ENCODE results near the gene ACYP2. TPM values are rescaled to one million over a fixed set of nuclear protein-coding genes. Genes with fewer than 3 reads are reported as not detected.
"Not testable (repeated sequence)": the region's sequence is repeated elsewhere in the genome, so short reads cannot be mapped to it uniquely, and the experiment has no call there.

The ACYP2 gene
- total RNA-seq, 3 donors from 2014 or later: 4.3 to 5.1 (median 5.1) TPM

DNA sequence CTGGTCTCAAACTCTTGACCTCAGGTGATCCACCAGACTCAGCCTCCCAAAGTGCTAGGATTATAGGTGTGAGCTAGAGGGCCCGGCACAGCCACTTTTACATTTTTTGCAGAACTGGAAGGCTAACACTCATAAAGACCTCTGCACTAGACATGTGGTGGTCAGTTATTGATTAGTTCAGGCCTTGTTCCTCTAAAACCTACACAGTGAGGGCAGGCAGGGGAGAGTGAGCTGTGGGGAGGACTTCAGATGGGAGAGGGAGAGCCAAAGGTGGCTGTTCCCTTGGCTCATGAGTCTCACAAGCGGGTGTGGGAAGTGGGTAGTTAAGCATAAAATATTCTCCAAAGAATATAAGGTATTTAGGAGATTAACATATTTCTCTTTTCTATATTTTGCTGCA is 29.3 kb upstream of the ACYP2 start:
- no peak for DNase-seq
- peaks cover 5% of the 10 kb centered on the region for H3K4me1 Mint-ChIP-seq (ENCODE audit: low read depth)
- H3K9me3 Mint-ChIP-seq: no peaks in the 10 kb centered on the region
- H3K36me3 Mint-ChIP-seq (ENCODE audit: insufficient read depth): no peaks in the 10 kb centered on the region
- H3K4me3 Mint-ChIP-seq: no peak overlapping the region
- ATAC-seq: no peak
- H3K27me3 Mint-ChIP-seq (ENCODE audit: low read depth): no peaks in the 10 kb centered on the region

DNA sequence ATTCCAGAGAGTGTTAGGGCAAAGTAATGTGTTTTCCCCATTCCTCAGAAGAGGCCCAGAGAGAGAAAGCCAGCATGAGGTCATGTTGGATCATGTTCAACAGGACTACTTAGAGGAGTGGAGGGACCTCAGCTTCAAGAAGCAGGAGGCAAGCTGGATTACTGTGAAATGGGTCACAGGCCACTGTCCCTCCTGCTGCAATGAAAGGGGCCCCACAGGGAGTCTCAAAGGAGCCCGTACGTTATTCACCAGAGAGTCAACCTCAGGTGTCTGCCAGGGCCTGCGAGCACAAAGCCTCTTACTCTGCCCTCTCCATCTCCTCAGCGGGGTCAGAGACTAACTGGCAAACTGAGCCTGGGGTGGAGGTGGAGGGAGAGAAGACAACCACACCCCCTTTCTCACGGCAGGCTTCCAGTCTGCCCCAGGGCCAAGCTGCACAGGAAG is 27.2 kb upstream of the ACYP2 start:
- Mint-ChIP-seq H3K4me1 (ENCODE audit: low read depth) (peaks cover 19% of the 10 kb centered on the region), H3K27me3 (ENCODE audit: low read depth) (no peaks in the 10 kb centered on the region), H3K4me3 (no peak overlapping the region), H3K9me3 (no peaks in the 10 kb centered on the region), H3K36me3 (ENCODE audit: insufficient read depth) (no peaks in the 10 kb centered on the region)
- no peak for DNase-seq
- no peak for ATAC-seq

DNA sequence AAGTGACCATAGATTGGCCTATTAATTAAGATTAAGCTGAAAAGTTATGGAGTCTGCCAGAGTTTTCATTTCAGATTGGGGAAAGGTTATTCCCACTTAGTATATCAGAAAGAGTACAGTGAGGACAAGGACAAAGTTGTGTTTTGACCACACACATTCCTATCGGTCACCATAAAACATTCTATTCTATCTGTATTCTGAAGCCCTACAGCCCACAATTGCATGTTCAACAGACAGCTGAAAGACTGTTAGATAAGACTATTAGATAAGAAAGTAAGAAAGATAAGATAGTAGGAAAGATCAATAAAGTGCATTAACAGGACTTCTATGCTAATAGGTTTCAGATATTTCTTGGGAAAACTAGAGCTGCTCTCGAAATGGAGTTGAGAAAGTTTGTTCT is 26.7 kb upstream of the ACYP2 start:
- Mint-ChIP-seq H3K36me3 (ENCODE audit: insufficient read depth) (no peaks in the 10 kb centered on the region), H3K9me3 (no peaks in the 10 kb centered on the region), H3K4me3 (no peak overlapping the region), H3K4me1 (ENCODE audit: low read depth) (peaks cover 24% of the 10 kb centered on the region), H3K27me3 (ENCODE audit: low read depth) (no peaks in the 10 kb centered on the region)
- DNase-seq: no peak
- ATAC-seq: no peak

DNA sequence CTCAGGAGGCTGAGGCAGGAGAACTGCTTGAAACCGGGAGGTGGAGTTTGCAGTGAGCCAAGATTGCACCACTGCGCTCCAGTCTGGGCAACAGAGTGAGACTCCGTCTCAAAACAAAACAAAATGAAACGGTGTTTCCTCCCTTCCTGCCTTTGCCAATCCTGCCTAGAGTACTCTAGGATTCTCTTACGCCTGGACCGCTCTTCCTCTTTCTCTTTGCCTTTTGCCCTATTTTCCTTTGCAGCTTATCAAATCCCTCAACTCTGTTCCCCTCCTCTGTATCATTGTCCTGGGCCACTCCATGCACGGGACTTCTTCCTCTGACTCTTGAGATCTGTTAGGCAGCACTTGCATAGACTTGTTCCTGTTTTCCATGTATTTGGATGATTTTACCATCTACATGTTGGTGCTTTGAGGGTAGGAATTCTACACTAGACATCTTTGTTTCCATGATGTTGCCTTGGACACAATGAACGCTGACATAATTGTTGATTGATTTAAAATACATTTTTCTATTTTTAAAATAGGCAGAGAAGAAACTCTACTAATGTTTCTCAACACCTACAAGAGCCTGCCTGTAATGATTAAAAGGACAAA is 24.8 kb upstream of the ACYP2 start:
- no peak for ATAC-seq
- no peaks in the 10 kb centered on the region for H3K36me3 Mint-ChIP-seq (ENCODE audit: insufficient read depth)
- H3K4me1 Mint-ChIP-seq (ENCODE audit: low read depth): peaks cover 25% of the 10 kb centered on the region
- H3K4me3 Mint-ChIP-seq: no peak overlapping the region
- H3K9me3 Mint-ChIP-seq: no peaks in the 10 kb centered on the region
- DNase-seq: no peak
- H3K27me3 Mint-ChIP-seq (ENCODE audit: low read depth): no peaks in the 10 kb centered on the region

DNA sequence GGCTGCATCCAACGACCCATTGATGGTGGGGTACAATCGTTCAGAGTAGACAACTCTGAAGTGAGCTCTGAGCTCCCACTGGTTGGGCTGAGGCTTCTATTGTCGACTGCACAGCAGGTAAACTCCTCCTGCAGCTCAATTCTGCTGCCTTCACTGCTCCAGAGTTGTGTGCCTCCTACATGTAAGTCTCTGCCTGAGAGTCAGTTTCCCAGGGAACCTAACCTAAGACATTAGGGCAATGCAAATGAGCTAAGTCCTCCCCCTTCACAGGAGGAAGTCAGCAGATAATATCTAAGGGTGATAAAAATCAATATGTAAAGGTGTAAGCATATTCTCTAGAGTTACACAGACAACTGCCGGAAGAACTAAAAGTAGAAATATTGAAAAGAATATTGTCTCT is 22.5 kb upstream of the ACYP2 start:
- DNase-seq: no peak
- Mint-ChIP-seq H3K4me3 (peak overlapping the region; percentile 0), H3K27me3 (ENCODE audit: low read depth) (no peaks in the 10 kb centered on the region), H3K4me1 (ENCODE audit: low read depth) (peaks cover 25% of the 10 kb centered on the region), H3K36me3 (ENCODE audit: insufficient read depth) (no peaks in the 10 kb centered on the region), H3K9me3 (no peaks in the 10 kb centered on the region)
- peak; percentile 28 to 40 for ATAC-seq

DNA sequence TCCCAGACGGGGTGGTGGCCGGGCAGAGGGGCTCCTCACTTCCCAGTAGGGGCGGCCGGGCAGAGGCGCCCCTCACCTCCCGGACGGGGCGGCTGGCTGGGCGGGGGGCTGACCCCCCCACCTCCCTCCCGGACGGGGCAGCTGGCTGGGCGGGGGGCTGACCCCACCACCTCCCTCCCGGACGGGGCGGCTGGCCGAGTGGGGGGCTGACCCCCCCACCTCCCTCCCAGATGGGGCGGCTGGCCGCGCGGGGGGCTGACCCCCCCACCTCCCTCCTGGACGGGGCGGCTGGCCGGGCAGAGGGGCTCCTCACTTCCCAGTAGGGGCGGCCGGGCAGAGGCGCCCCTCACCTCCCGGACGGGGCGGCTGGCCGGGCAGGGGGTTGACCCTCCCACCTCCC is 20.0 kb upstream of the ACYP2 start:
- ATAC-seq; H3K27me3 Mint-ChIP-seq (ENCODE audit: low read depth); DNase-seq: not testable (repeated sequence)

DNA sequence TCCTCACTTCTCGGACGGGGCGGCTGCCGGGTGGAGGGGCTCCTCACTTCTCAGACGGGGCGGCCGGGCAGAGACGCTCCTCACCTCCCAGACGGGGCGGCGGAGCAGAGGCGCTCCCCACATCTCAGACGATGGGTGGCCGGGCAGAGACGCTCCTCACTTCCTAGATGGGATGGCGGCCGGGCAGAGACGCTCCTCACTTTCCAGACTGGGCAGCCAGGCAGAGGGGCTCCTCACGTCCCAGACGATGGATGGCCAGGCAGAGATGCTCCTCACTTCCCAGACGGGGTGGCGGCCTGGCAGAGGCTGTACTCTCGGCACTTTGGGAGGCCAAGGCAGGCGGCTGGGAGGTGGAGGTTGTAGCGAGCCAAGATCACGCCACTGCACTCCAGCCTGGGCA is 19.3 kb upstream of the ACYP2 start:
- not testable (repeated sequence) for H3K27me3 Mint-ChIP-seq (ENCODE audit: low read depth); H3K4me3 Mint-ChIP-seq; ATAC-seq; H3K36me3 Mint-ChIP-seq (ENCODE audit: insufficient read depth); DNase-seq; H3K9me3 Mint-ChIP-seq
- H3K4me1 Mint-ChIP-seq (ENCODE audit: low read depth): peaks cover 37% of the 10 kb centered on the region

More for the DNA sequence above, 20.0 kb upstream of the ACYP2 start:
- peaks cover 36% of the 10 kb centered on the region for H3K4me1 Mint-ChIP-seq (ENCODE audit: low read depth)
- not testable (repeated sequence) for H3K36me3 Mint-ChIP-seq (ENCODE audit: insufficient read depth); H3K4me3 Mint-ChIP-seq; H3K9me3 Mint-ChIP-seq

DNA sequence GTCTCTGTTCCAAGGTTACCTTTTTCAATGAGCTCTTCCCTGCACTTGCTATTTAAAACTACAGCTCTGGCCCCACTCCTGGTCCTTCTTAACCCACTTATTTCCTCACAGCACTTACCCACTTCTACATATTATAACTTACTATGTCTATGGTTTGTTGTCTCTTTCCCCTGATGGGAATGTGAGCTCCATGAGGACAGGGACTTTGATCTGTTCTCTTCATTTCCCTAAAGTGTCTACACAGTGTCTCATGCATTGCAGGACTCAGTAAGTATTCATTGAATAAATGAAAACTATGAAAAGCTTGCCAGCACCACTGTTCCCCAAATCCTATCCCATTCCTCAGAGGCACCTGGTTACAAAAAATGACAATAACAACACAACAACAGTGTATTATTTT is 18.3 kb upstream of the ACYP2 start:
- H3K27me3 Mint-ChIP-seq (ENCODE audit: low read depth): no peaks in the 10 kb centered on the region
- no peaks in the 10 kb centered on the region for H3K9me3 Mint-ChIP-seq
- H3K4me3 Mint-ChIP-seq: no peak overlapping the region
- peaks cover 32% of the 10 kb centered on the region for H3K4me1 Mint-ChIP-seq (ENCODE audit: low read depth)
- ATAC-seq (no peak), DNase-seq (no peak)
- H3K36me3 Mint-ChIP-seq (ENCODE audit: insufficient read depth): no peaks in the 10 kb centered on the region

DNA sequence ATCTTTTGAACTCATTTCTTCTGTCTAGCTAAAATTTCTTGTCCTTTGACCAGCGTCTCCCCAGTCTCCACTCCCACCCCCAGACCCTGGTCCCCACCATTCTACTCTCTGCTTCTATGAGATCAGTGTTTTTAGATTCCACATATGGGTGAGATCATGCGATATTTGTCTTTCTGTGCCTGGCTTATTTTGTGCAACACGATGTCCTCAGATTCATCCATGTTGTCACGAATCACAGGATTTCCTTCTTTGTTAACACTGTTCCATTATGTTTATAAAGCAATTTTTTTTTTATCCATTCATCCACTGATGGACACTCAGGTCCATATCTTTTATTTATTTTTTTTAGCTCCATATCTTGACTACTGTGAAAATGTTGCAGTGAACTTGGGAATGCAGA is 16.0 kb upstream of the ACYP2 start:
- H3K4me1 Mint-ChIP-seq (ENCODE audit: low read depth): peaks cover 20% of the 10 kb centered on the region
- no peak overlapping the region for H3K4me3 Mint-ChIP-seq
- H3K27me3 Mint-ChIP-seq (ENCODE audit: low read depth): no peaks in the 10 kb centered on the region
- no peaks in the 10 kb centered on the region for H3K9me3 Mint-ChIP-seq
- DNase-seq (no peak), ATAC-seq (no peak)
- no peaks in the 10 kb centered on the region for H3K36me3 Mint-ChIP-seq (ENCODE audit: insufficient read depth)

DNA sequence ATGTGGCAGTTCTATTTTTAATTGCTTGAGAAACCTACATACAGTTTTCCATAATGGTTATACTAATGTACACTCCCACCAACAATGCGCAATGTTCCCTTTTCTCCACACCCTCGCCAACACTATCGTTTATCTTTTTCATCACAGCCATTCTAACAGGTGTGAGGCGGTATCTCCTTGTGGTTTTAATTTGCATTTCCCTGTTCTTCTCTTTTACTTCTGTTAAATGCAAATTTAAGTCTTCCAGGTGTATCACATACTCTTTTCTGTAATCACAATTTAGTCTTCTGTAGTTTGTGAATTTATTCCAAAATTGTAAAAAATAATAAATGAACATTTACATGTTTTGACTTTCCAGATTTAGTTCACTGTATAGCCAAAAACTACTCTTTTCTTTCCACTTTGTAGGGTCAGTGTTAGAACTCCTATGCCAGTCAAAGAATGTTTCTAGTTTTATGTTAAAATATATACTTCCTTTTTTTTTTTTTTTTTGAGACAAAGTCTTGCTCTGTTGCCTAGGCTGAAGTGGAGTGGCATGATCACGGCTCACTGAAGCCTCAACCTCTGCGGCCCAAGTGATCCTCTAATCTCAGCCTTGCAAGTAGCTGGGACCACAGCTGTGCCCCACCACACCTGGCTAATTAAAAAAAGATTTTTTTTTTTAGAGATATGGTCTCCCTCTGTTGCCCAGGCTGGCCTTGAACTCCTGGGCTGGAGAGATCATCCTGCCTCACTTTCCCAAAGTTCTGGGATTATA is 15.4 kb upstream of the ACYP2 start:
- no peak for ATAC-seq
- H3K4me3 Mint-ChIP-seq: no peak overlapping the region
- no peaks in the 10 kb centered on the region for H3K27me3 Mint-ChIP-seq (ENCODE audit: low read depth)
- H3K36me3 Mint-ChIP-seq (ENCODE audit: insufficient read depth): no peaks in the 10 kb centered on the region
- H3K9me3 Mint-ChIP-seq: no peaks in the 10 kb centered on the region
- no peak for DNase-seq
- H3K4me1 Mint-ChIP-seq (ENCODE audit: low read depth): peaks cover 20% of the 10 kb centered on the region

DNA sequence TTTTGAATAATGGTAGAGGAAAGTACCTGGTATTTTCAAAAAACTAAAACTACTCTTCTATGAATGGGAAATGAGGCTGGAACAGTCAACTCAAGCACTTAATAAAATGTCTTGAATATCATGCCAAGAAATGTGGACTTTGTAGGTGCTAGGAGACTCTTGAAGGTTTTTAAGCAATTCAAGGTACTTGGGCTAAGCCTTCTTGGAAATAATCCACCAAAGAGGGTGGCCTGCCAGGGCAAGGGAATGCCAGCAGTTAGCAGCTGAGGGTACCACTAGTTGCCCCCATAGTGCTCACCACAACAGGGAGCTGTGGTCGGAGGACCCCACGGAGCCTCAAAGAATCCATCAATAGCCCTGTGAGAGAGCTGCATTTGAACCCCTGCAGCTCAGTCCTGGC is 14.6 kb upstream of the ACYP2 start:
- DNase-seq: no peak
- H3K36me3 Mint-ChIP-seq (ENCODE audit: insufficient read depth): no peaks in the 10 kb centered on the region
- no peaks in the 10 kb centered on the region for H3K27me3 Mint-ChIP-seq (ENCODE audit: low read depth)
- H3K4me3 Mint-ChIP-seq: no peak overlapping the region
- H3K4me1 Mint-ChIP-seq (ENCODE audit: low read depth): peaks cover 20% of the 10 kb centered on the region
- H3K9me3 Mint-ChIP-seq: no peaks in the 10 kb centered on the region
- ATAC-seq: no peak

DNA sequence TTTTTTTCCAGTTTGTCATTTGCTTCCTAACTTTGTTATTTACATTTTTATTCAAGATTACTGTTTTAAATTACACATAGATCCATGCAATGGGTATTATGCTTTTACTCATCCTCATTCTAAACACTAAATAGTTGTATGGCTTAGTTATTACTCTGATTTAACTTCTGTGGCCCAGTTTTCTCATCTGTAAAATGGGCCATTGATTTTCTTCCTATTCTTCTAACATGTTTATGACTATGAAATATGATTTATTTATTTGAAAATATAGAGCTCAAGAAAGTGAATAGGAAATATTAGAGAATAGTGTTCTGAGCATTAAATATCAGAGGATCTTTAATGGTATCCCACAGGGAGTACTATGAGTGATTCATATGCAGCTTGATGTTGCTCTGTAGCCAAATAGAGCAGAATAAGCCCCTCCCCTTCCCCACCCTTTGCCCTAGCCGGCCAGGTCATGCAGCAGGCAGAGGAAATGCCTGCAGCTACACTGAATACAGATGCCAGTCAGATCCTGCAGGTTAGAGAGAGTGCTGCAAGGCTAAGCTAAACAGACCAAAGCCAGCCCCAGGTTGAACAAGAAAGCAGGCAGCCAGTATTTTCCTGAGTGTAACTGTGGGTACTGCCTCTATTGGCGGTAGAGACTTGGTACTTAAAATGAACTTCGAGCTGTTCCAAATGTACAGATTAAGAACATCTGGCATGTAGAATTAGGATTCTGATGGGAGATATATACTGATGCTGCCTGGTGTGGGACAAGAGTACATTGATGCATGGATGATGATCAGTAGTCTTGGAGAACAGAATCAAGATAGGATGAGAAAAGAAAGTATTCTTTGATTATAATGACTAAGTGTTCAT is 11.7 kb upstream of the ACYP2 start:
- Mint-ChIP-seq H3K27me3 (ENCODE audit: low read depth) (no peaks in the 10 kb centered on the region), H3K9me3 (no peaks in the 10 kb centered on the region), H3K4me1 (ENCODE audit: low read depth) (peaks cover 20% of the 10 kb centered on the region), H3K36me3 (ENCODE audit: insufficient read depth) (no peaks in the 10 kb centered on the region), H3K4me3 (no peak overlapping the region)
- peak; percentile 77 to 78 for ATAC-seq
- no peak for DNase-seq

DNA sequence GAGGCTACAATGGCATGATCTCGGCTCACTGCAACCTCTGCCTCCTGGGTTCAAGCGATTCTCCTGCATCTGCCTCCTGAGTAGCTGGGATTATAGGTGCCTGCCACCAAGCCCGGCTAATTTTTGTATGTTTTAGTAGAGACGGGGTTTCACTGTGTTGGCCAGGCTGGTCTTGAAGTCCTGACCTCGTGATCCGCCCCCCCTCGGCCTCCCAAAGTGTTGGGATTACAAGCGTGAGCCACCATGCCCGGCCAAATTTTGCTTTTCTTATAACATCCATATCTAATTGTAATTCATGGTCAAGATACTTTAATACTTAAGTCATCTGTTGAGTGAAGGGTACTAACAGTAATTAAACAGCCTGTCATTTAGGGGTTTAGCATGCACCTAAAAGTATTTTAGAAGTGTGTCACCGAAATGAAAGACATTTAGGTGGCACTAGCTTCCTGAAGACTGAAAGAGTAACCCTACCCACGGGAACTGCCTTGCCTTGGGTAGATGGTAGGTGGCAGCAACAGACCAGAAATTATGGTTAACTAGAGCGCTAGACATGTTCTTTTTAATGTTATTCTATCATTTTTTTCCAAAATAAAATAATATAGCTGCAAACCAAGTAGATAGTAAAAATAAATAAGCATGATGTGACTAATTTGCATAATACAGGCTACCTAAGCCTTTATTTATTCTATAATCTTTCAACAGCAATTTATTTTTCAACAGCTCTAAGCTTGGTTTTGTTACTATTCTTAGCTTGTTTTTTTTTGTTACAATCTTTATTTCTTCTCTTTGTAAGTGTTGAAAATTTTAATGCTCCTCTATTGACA is 8.6 kb upstream of the ACYP2 start:
- no peaks in the 10 kb centered on the region for H3K27me3 Mint-ChIP-seq (ENCODE audit: low read depth)
- no peaks in the 10 kb centered on the region for H3K9me3 Mint-ChIP-seq
- ATAC-seq (peak; percentile 69 to 84), DNase-seq (peak; percentile 27)
- H3K36me3 Mint-ChIP-seq (ENCODE audit: insufficient read depth): no peaks in the 10 kb centered on the region
- peaks cover 10% of the 10 kb centered on the region for H3K4me1 Mint-ChIP-seq (ENCODE audit: low read depth)
- no peak overlapping the region for H3K4me3 Mint-ChIP-seq

DNA sequence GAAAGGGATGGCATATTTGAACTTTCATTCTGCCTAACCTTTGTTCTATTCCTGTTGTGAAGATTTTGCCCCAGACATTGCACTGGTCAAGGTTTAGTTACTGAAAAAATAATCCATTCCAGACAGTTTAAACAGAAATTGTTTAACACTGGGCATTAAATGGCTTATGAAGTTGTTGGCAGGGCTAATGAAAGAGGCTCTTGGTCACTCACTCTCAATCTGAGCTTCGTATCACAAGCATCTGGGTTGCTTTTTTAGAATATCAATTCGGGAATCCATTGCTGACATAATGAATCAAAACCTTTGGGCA is 8.0 kb upstream of the ACYP2 start:
- H3K4me1 Mint-ChIP-seq (ENCODE audit: low read depth): peaks cover 10% of the 10 kb centered on the region
- no peaks in the 10 kb centered on the region for H3K27me3 Mint-ChIP-seq (ENCODE audit: low read depth)
- DNase-seq: no peak
- no peak overlapping the region for H3K4me3 Mint-ChIP-seq
- H3K36me3 Mint-ChIP-seq (ENCODE audit: insufficient read depth): no peaks in the 10 kb centered on the region
- no peak for ATAC-seq
- no peaks in the 10 kb centered on the region for H3K9me3 Mint-ChIP-seq

Measured in activated T-cell treated with anti-CD3 and anti-CD28 coated beads, Interleukin-2, amount 50 U/mL, for 4 hours (primary cell).